ENCODE results near the gene COQ10A. TPM values are rescaled to one million over a fixed set of nuclear protein-coding genes. Genes with fewer than 3 reads are reported as not detected.

The COQ10A gene
- total RNA-seq, 2 experiments from 2014 or later, result 19.6 to 19.7 TPM

Other genes with a start within 250 kb of the COQ10A start
- gene IKZF4, start 245.9 kb upstream of the COQ10A start, total RNA-seq, result 10 to 100 TPM; 19.9 to 20.7 TPM
- gene RPS26, start 225.0 kb upstream of the COQ10A start, total RNA-seq, result 10 to 100 TPM; 25.2 to 27.2 TPM
- 1 to 10 TPM; 5.4 to 5.9 TPM for gene ERBB3, start 186.8 kb upstream of the COQ10A start, total RNA-seq
- gene PA2G4, start 162.4 kb upstream of the COQ10A start, total RNA-seq, result 100 to 1,000 TPM; 316 to 323 TPM
- 1,000 to 10,000 TPM; 3,845 to 4,046 TPM for gene RPL41, start 150.3 kb upstream of the COQ10A start, total RNA-seq
- gene ZC3H10, start 148.7 kb upstream of the COQ10A start, total RNA-seq, result 10 to 100 TPM in 1 of 2 experiments, 1 to 10 TPM in 1; 9.1 to 10.6 TPM
- gene ESYT1, start 138.7 kb upstream of the COQ10A start, total RNA-seq, result 100 to 1,000 TPM; 317 to 333 TPM
- 10 to 100 TPM; 60.0 to 60.7 TPM for gene MYL6B, start 114.4 kb upstream of the COQ10A start, total RNA-seq
- gene MYL6, start 108.6 kb upstream of the COQ10A start, total RNA-seq, result 1,000 to 10,000 TPM; 1,527 to 1,542 TPM
- 100 to 1,000 TPM; 144 to 154 TPM for gene SMARCC2, start 77.5 kb upstream of the COQ10A start, total RNA-seq
- 10 to 100 TPM; 27.9 to 32.9 TPM for gene RNF41, start 45.0 kb upstream of the COQ10A start, total RNA-seq
- 10 to 100 TPM; 64.3 to 69.5 TPM for gene NABP2, start 42.6 kb upstream of the COQ10A start, total RNA-seq
- under 1 TPM in 1 of 2 experiments, not detected in 1; 0.52 TPM for gene SLC39A5, start 36.9 kb upstream of the COQ10A start, total RNA-seq
- 10 to 100 TPM; 54.5 to 55.0 TPM for gene ANKRD52, start 8.6 kb upstream of the COQ10A start, total RNA-seq
- 100 to 1,000 TPM; 218 to 228 TPM for gene CS, start 33.4 kb downstream of the COQ10A start, total RNA-seq
- gene CNPY2, start 49.0 kb downstream of the COQ10A start, total RNA-seq, result 100 to 1,000 TPM; 112 to 113 TPM
- gene PAN2, start 67.1 kb downstream of the COQ10A start, total RNA-seq, result 10 to 100 TPM; 61.8 to 63.7 TPM
- gene IL23A, start 71.9 kb downstream of the COQ10A start, total RNA-seq, result 1 to 10 TPM; 3.5 to 3.7 TPM
- 100 to 1,000 TPM; 193 to 194 TPM for gene STAT2, start 93.2 kb downstream of the COQ10A start, total RNA-seq
- not detected for gene APOF, start 95.9 kb downstream of the COQ10A start, total RNA-seq
- 10 to 100 TPM; 62.7 to 65.7 TPM for gene TIMELESS, start 182.5 kb downstream of the COQ10A start, total RNA-seq
- not detected for gene MIP, start 187.7 kb downstream of the COQ10A start, total RNA-seq
- 1 to 10 TPM; 2.9 to 3.1 TPM for gene SPRYD4, start 201.6 kb downstream of the COQ10A start, total RNA-seq
- 1 to 10 TPM in 1 of 2 experiments, under 1 TPM in 1; 0.70 to 1.1 TPM for gene GLS2, start 221.2 kb downstream of the COQ10A start, total RNA-seq

Data from activated CD8-positive, alpha-beta T cell treated with anti-CD3 and anti-CD28 coated beads, Interleukin-2, amount 10 ng/mL, durations not matched to agents 7 days and 5 days (primary cell).